Mammary epithelial cell (primary cell): ENCODE results near the gene PTPRM.

ENCODE experiments used
- CTCF ChIP-seq, 2 donors: IDR thresholded peaks in 1 of 2; conservative IDR thresholded peaks in 1 of 2; 2 replicates each; pipeline ENCODE4 v1.5.1; 2011 to 2012; ENCODE audit warnings: inconsistent platforms in 2 of 2, low read length in 2 of 2, mild to moderate bottlenecking in 2 of 2, control low read depth in 1 of 2, low read depth in 1 of 2; ENCODE audit not compliant: insufficient read depth in 1 of 2; ENCODE audit errors: extremely low read depth in 1 of 2
- EZH2 ChIP-seq: IDR thresholded peaks from 2 replicates; pipeline ENCODE4 v1.6.1; 2012; ENCODE audit warnings: low read length, inconsistent platforms, borderline replicate concordance

- no peak for TF ChIP-seq CTCF (conservative IDR thresholded peaks at IDR 0.05 in 1 of 2, IDR thresholded peaks at IDR 0.05 in 1 of 2; ENCODE audit: extremely low read depth in 1 of 2, insufficient read depth in 1 of 2, low read depth in 1 of 2, low read length in 2 of 2)
- no peak for TF ChIP-seq EZH2
These were observed 712.2 kb downstream of the PTPRM start for GRCh38 chr18:8279346-8279745.
